CD4-positive, CD25-positive, alpha-beta regulatory T cell (primary cell): ENCODE measurements around the gene FXR1. TPM values are rescaled to one million over a fixed set of nuclear protein-coding genes. Genes with fewer than 3 reads are reported as not detected.

ENCODE experiments used
- ATAC-seq, 2 donors: fragments of 150-1000 bp; cut with Tn5 transposase; one replicate each; pipeline ENCODE4 v1.10.0; 2021; ENCODE audit warnings: low read depth in 2 of 2, moderate number of reproducible peaks in 2 of 2, moderate library complexity in 1 of 2
- DNase-seq, 3 donors: peaks; one replicate each; pipeline versions ENCODE4 v3.0.0 to v3.0.0-alpha.2; 2012 to 2022; ENCODE audit warnings: mixed read lengths in 1 of 3
- H3K27ac ChIP-seq: one replicate; pipeline ENCODE4 v1.7.0; 2013; ENCODE audit warnings: mild to moderate bottlenecking, low read length; ENCODE audit not compliant: insufficient read depth, poor library complexity, severe bottlenecking
- H3K27me3 ChIP-seq: one replicate; pipeline ENCODE4 v1.7.0; 2013; ENCODE audit warnings: low read length; ENCODE audit not compliant: control insufficient read depth, insufficient read depth
- H3K36me3 ChIP-seq: one replicate; pipeline ENCODE4 v1.7.0; 2013; ENCODE audit warnings: mild to moderate bottlenecking, low read length, moderate library complexity; ENCODE audit not compliant: control insufficient read depth, insufficient read depth
- H3K4me1 ChIP-seq: 2 replicates; pipeline ENCODE4 v1.7.0; 2013; ENCODE audit warnings: mild to moderate bottlenecking, low read length; ENCODE audit not compliant: insufficient read depth, control insufficient read depth, poor library complexity, severe bottlenecking
- H3K4me3 ChIP-seq: one replicate; pipeline ENCODE4 v1.7.0; 2013; ENCODE audit warnings: low read depth, mild to moderate bottlenecking, low read length, moderate library complexity
- H3K9me3 ChIP-seq, 2 experiments: 1 replicate in 1 of 2; 2 replicates in 1 of 2; pipeline ENCODE4 v1.7.0; 2013; ENCODE audit warnings: low read length in 2 of 2, mild to moderate bottlenecking in 1 of 2, moderate library complexity in 1 of 2; ENCODE audit not compliant: control insufficient read depth in 2 of 2
- H3K27ac Mint-ChIP-seq, 3 donors: one replicate each; pipeline ENCODE4 v1.8.0; 2020 to 2022; ENCODE audit warnings: mild to moderate bottlenecking in 3 of 3, mixed read lengths in 3 of 3, moderate library complexity in 2 of 3
- H3K27me3 Mint-ChIP-seq: one replicate; pipeline ENCODE4 v1.8.0; 2022; ENCODE audit warnings: mild to moderate bottlenecking, mixed read lengths
- H3K36me3 Mint-ChIP-seq: one replicate; pipeline ENCODE4 v1.8.0; 2020; ENCODE audit warnings: mixed read lengths
- H3K4me1 Mint-ChIP-seq, 4 donors: one replicate each; pipeline ENCODE4 v1.8.0; 2020 to 2022; ENCODE audit warnings: mixed read lengths in 4 of 4, mild to moderate bottlenecking in 1 of 4
- H3K4me3 Mint-ChIP-seq, 4 donors: one replicate each; pipeline ENCODE4 v1.8.0; 2020 to 2022; ENCODE audit warnings: mild to moderate bottlenecking in 4 of 4, mixed read lengths in 4 of 4, moderate library complexity in 3 of 4
- H3K9me3 Mint-ChIP-seq, 7 donors: one replicate each; pipeline ENCODE4 v1.8.0; 2020 to 2022; ENCODE audit warnings: mixed read lengths in 7 of 7, mild to moderate bottlenecking in 3 of 7, moderate library complexity in 2 of 7
- polyA plus RNA-seq, 4 donors: library from polyadenylated mRNA; unstranded; fragments of 300-500 nt; fragmentation: Illumina TruSeq; gene quantifications; one replicate each; pipeline ENCODE4 v1.2.3, GENCODE V29; 2021
- total RNA-seq: library from RNA; stranded (reverse); gene quantifications from one replicate; pipeline ENCODE4 v1.2.3, GENCODE V29; 2022

FXR1 gene
- total and polyA plus RNA-seq, 5 donors from 2014 or later: 45.9 to 146 (median 47.3) TPM

GRCh38 chr3:180888992-180889560 is 23.4 kb upstream of the FXR1 start:
- peaks cover 3% of the 10 kb centered on the region for H3K36me3 Mint-ChIP-seq

GRCh38 chr3:180898572-180898971 is 13.9 kb upstream of the FXR1 start:
- Mint-ChIP-seq H3K4me1 (no peaks in the 10 kb centered on the region), H3K9me3 (peaks cover 0 to 6% (median 3%) of the 10 kb centered on the region in 7 donors), H3K4me3 (no peak overlapping the region), H3K27me3 (no peaks in the 10 kb centered on the region), H3K27ac (no peak overlapping the region), H3K36me3 (peaks cover 7% of the 10 kb centered on the region)
- H3K4me3 ChIP-seq: no peak overlapping the region
- ATAC-seq: no peak
- H3K36me3 ChIP-seq: no peaks in the 10 kb centered on the region
- no peaks in the 10 kb centered on the region for H3K4me1 ChIP-seq
- DNase-seq: no peak
- no peak overlapping the region for H3K27ac ChIP-seq
- no peaks in the 10 kb centered on the region for H3K27me3 ChIP-seq
- peaks cover 0 to 9% of the 10 kb centered on the region in 2 experiments for H3K9me3 ChIP-seq

More at GRCh38 chr3:180888992-180889560, 23.4 kb upstream of the FXR1 start:
- no peak overlapping the region for H3K27ac ChIP-seq
- no peak overlapping the region for H3K27ac Mint-ChIP-seq
- DNase-seq (no peak), ATAC-seq (no peak)
- H3K9me3 Mint-ChIP-seq: peaks cover 0 to 18% (median 10%) of the 10 kb centered on the region in 7 donors
- H3K9me3 ChIP-seq: peaks cover 5 to 16% of the 10 kb centered on the region in 2 experiments
- H3K27me3 ChIP-seq: no peaks in the 10 kb centered on the region
- no peak overlapping the region for H3K4me3 ChIP-seq
- no peaks in the 10 kb centered on the region for H3K4me1 ChIP-seq
- H3K4me1 Mint-ChIP-seq: peaks cover 0 to 6% (median 1%) of the 10 kb centered on the region in 4 donors
- peak overlapping the region in 1 of 4 donors; percentile 92 for H3K4me3 Mint-ChIP-seq
- peaks cover 4% of the 10 kb centered on the region for H3K27me3 Mint-ChIP-seq
- H3K36me3 ChIP-seq: no peaks in the 10 kb centered on the region

DNA sequence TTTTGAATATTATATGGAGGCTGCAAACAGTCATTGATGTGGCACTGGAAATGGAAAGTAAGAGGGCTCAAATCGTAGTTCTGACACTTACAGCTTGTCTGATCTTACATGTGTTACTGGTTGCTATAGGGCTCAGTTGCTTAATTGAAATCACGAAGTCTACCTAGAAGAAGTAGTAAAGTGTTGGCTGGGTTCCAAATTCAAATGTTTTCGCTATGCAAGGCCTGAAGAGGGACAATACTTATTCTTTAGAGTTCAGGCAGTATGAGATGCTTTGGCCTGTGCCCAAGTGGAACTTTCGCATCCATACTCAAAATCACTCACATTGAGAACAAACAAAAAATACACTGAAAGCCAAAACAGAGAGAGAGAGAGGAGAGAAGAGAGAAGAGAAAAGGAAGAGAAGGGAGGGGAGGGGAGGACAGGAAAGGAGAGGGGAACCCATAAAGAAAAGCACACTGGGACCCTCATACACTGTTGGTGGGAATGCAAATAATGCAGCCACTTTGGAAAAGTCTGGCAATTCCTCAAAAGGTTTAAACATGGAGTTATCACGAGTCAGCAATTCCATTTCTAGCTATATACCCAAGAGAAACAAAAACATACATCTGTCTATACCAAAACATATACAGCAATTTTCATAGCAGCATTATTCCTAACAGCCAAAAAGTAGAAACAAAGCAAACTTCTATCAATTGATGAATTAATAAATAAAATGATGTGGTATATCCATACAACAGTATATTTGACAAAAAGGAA is 2.9 kb upstream of the FXR1 start:
- no peaks in the 10 kb centered on the region for H3K36me3 ChIP-seq
- H3K27ac Mint-ChIP-seq: peak overlapping the region; percentile 78 to 98 (median 92)
- H3K9me3 Mint-ChIP-seq: peaks cover 0 to 3% (median 0%) of the 10 kb centered on the region in 7 donors
- ATAC-seq (no peak), DNase-seq (peak in 1 of 3 donors; percentile 10)
- no peaks in the 10 kb centered on the region for H3K27me3 ChIP-seq
- no peak overlapping the region for H3K4me3 ChIP-seq
- H3K4me3 Mint-ChIP-seq: peak overlapping the region; percentile 55 to 89 (median 77)
- H3K4me1 ChIP-seq: peaks cover 28% of the 10 kb centered on the region
- H3K36me3 Mint-ChIP-seq: no peaks in the 10 kb centered on the region
- H3K27ac ChIP-seq: no peak overlapping the region
- H3K27me3 Mint-ChIP-seq: no peaks in the 10 kb centered on the region
- H3K4me1 Mint-ChIP-seq: peaks cover 16 to 47% (median 25%) of the 10 kb centered on the region in 4 donors
- H3K9me3 ChIP-seq: peaks cover 0 to 3% of the 10 kb centered on the region in 2 experiments

GRCh38 chr3:180910823-180911222 is 1.6 kb upstream of the FXR1 start:
- no peaks in the 10 kb centered on the region for H3K36me3 Mint-ChIP-seq
- H3K4me3 ChIP-seq: no peak overlapping the region
- peak overlapping the region in 2 of 3 donors; percentile 78 to 98 for H3K27ac Mint-ChIP-seq
- peak overlapping the region; percentile 40 to 90 (median 63) for H3K4me3 Mint-ChIP-seq
- peak overlapping the region; percentile 92 for H3K27ac ChIP-seq
- ATAC-seq (no peak), DNase-seq (no peak)
- peaks cover 0 to 3% of the 10 kb centered on the region in 2 experiments for H3K9me3 ChIP-seq
- no peaks in the 10 kb centered on the region for H3K27me3 ChIP-seq
- H3K27me3 Mint-ChIP-seq: no peaks in the 10 kb centered on the region
- peaks cover 3% of the 10 kb centered on the region for H3K36me3 ChIP-seq
- peaks cover 29 to 60% (median 36%) of the 10 kb centered on the region in 4 donors for H3K4me1 Mint-ChIP-seq
- H3K9me3 Mint-ChIP-seq: peaks cover 0 to 3% (median 0%) of the 10 kb centered on the region in 7 donors
- peaks cover 39% of the 10 kb centered on the region for H3K4me1 ChIP-seq

DNA sequence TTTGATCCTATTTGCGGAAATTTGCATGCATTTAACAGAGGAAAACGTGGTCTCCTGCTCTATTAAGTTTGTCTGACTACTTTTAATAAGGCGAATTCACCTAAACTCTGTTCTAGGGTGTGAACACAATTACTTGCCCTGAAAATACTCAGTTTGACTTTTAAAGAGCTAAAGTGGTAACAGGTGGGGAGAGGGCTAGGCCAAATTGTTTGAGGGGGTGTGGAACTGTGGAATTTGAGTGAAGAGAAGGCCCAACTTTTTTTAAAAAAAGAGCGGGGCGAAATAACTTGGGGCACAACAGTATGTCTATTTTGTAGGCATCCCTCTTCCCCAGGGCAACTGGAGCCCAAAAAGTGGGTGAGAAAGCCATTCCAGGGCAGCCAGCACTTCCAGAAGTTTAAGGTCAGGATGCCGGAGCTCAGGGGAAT is 580 bp upstream of the FXR1 start:
- peaks cover 32 to 70% (median 39%) of the 10 kb centered on the region in 4 donors for H3K4me1 Mint-ChIP-seq
- Histone ChIP-seq H3K36me3 (peaks cover 3% of the 10 kb centered on the region), H3K4me1 (peaks cover 39% of the 10 kb centered on the region), H3K9me3 (no peaks in the 10 kb centered on the region), H3K27me3 (no peaks in the 10 kb centered on the region), H3K27ac (peak overlapping the region; percentile 92), H3K4me3 (peak overlapping the region; percentile 88)
- DNase-seq (no peak), ATAC-seq (no peak)
- no peaks in the 10 kb centered on the region for H3K27me3 Mint-ChIP-seq
- no peaks in the 10 kb centered on the region for H3K9me3 Mint-ChIP-seq
- H3K36me3 Mint-ChIP-seq: no peaks in the 10 kb centered on the region
- H3K4me3 Mint-ChIP-seq: peak overlapping the region; percentile 90 to 97 (median 94)
- H3K27ac Mint-ChIP-seq: peak overlapping the region; percentile 97 to 98 (median 98)

DNA sequence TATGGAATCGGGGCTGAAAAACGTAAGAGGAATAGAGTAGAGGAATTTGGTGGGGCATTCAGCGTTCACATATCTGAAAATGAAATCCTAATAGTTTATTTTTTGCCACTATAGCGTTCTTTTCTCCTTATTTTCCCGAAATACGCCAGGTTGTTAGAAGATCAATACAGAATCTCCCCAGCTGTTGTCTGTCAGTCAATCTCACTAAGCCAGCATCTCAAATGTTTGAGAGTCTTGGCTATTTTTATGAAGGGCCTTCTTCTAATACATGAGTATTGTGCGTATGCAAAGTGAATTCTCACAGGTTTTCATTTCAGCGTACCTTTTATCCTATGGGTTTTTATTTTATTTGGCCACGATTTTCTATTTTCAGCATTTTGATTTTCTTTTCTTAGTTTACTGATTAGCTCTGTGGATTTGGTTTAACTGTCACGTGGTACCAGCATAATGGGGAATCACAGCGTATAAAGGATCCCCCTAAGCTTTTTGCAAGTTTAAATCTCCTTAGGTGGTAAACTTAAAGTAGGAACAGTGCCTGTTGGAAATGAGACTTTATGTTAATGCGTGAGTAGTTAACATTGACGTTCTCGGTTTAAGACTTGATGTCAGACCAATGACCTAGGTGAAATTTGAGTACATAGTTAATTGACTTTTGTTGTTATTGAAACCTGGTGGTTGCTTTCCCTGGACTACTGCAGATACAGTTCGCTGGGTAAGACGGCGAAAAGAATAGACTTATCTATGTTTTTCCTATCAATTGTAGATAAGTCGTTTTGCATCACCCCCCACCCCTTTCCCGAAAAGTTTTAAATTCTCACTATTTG is 1.3 kb downstream of the FXR1 start:
- Histone ChIP-seq H3K4me3 (peak overlapping the region; percentile 88), H3K36me3 (peaks cover 5% of the 10 kb centered on the region), H3K27me3 (no peaks in the 10 kb centered on the region), H3K9me3 (no peaks in the 10 kb centered on the region), H3K27ac (peak overlapping the region; percentile 92), H3K4me1 (peaks cover 39% of the 10 kb centered on the region)
- no peaks in the 10 kb centered on the region for H3K9me3 Mint-ChIP-seq
- ATAC-seq: no peak
- H3K27ac Mint-ChIP-seq: peak overlapping the region; percentile 94 to 98 (median 97)
- DNase-seq: no peak
- peaks cover 37 to 86% (median 45%) of the 10 kb centered on the region in 4 donors for H3K4me1 Mint-ChIP-seq
- peak overlapping the region; percentile 90 to 97 (median 94) for H3K4me3 Mint-ChIP-seq
- peaks cover 11% of the 10 kb centered on the region for H3K36me3 Mint-ChIP-seq
- no peaks in the 10 kb centered on the region for H3K27me3 Mint-ChIP-seq

DNA sequence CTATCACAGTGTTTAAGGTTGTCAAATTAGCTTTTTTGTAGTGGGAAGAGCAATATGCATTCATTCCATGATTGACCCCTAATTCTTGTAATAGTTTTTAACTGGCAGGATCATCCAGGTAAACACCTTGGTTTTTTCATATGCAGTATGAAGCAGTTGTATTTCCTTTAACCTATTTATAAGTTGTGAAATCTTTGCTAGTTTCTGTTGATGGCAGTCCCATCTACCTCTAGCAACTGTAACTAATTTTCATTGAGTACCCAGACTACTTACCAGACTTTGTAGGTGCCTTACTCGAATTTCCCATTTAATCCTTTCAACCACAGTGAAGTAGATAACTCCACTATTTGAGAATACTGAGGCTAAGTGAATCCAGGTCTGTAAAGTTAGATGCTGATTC is 6.1 kb downstream of the FXR1 start:
- peak overlapping the region; percentile 43 for H3K4me3 ChIP-seq
- peaks cover 10% of the 10 kb centered on the region for H3K36me3 ChIP-seq
- Mint-ChIP-seq H3K27me3 (no peaks in the 10 kb centered on the region), H3K36me3 (peaks cover 22% of the 10 kb centered on the region), H3K4me1 (peaks cover 52 to 91% (median 68%) of the 10 kb centered on the region in 4 donors), H3K9me3 (no peaks in the 10 kb centered on the region), H3K27ac (no peak overlapping the region), H3K4me3 (peak overlapping the region in 2 of 4 donors; percentile 10 to 36)
- no peaks in the 10 kb centered on the region for H3K27me3 ChIP-seq
- no peak for ATAC-seq
- no peak overlapping the region for H3K27ac ChIP-seq
- no peak for DNase-seq
- H3K9me3 ChIP-seq: no peaks in the 10 kb centered on the region
- peaks cover 33% of the 10 kb centered on the region for H3K4me1 ChIP-seq
